Stomach (tissue), 4 donors: ENCODE data around the gene TBXAS1.
"Not testable (repeated sequence)": the region's sequence is repeated elsewhere in the genome, so short reads cannot be mapped to it uniquely, and the experiment has no call there.

Source experiments
- EP300 ChIP-seq: sonication (generic); formaldehyde crosslinking; IDR thresholded peaks from one replicate; pipeline ENCODE4 v1.6.1; 2017; ENCODE audit warnings: antibody characterized with exemption
- POLR2A ChIP-seq, 4 donors: fragments of 450-650 bp; IDR thresholded peaks; one replicate each; pipeline ENCODE4 v1.6.1; 2016; ENCODE audit warnings: antibody characterized with exemption in 4 of 4, control low read depth in 2 of 4, mild to moderate bottlenecking in 1 of 4, moderate library complexity in 1 of 4
- TF ChIP-seq, protein P1 (sequence below), 7 experiments: fragments of 450-650 bp in 4 of 7; fragments of 200-600 bp in 3 of 7; sonication (generic) in 3 of 7; IDR thresholded peaks; one replicate each; pipeline ENCODE4 v1.5.1; 2016 to 2019; ENCODE audit warnings: antibody characterized with exemption in 7 of 7, control low read depth in 2 of 7, mild to moderate bottlenecking in 1 of 7

DNA sequence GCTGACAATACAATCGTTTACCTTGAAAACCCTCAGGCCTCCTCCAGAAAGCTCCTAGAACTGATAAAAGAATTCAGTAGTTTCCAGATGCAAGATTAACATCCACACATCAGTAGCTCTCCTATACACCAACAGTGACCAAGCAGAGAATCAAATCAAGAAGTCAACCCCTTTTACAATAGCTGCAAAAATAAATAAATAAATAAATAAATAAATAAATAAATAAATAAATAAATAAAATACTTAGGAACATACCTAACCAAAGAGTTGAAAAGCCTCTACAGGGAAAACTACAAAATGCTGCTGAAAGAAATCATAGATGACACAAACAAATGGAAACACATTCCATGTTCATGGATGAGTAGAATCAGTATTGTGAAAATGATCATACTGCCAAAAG lies 6.8 kb downstream of the TBXAS1 start:
- not testable (repeated sequence) for TF ChIP-seq EP300; POLR2A (IDR thresholded peaks at IDR 0.05)
- TF ChIP-seq, protein P1, sequence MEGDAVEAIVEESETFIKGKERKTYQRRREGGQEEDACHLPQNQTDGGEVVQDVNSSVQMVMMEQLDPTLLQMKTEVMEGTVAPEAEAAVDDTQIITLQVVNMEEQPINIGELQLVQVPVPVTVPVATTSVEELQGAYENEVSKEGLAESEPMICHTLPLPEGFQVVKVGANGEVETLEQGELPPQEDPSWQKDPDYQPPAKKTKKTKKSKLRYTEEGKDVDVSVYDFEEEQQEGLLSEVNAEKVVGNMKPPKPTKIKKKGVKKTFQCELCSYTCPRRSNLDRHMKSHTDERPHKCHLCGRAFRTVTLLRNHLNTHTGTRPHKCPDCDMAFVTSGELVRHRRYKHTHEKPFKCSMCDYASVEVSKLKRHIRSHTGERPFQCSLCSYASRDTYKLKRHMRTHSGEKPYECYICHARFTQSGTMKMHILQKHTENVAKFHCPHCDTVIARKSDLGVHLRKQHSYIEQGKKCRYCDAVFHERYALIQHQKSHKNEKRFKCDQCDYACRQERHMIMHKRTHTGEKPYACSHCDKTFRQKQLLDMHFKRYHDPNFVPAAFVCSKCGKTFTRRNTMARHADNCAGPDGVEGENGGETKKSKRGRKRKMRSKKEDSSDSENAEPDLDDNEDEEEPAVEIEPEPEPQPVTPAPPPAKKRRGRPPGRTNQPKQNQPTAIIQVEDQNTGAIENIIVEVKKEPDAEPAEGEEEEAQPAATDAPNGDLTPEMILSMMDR (IDR thresholded peaks at IDR 0.05), result not testable (repeated sequence)
